ENCODE data around the gene KSR2.

The KSR2 gene

GRCh38 chr12:117450209-117450608 is 518.6 kb downstream of the KSR2 start:
- DNase-seq (ENCODE audit: insufficient read length): no peak
- TF ChIP-seq POLR2AphosphoS5 (IDR thresholded peaks at IDR 0.05; ENCODE audit: low read depth, low read length): no peak
- no peak for TF ChIP-seq TAF1 (IDR thresholded peaks at IDR 0.05; ENCODE audit: borderline replicate concordance, low read depth, low read length)
- no peak for TF ChIP-seq POLR2A (IDR thresholded peaks at IDR 0.05; ENCODE audit: low read depth, low read length)
- no peak for FAIRE-seq

GRCh38 chr12:117447665-117448366 is 521.0 kb downstream of the KSR2 start:
- no peak for FAIRE-seq
- DNase-seq (ENCODE audit: insufficient read length): no peak
- TF ChIP-seq POLR2AphosphoS5 (IDR thresholded peaks at IDR 0.05; ENCODE audit: low read depth, low read length) (no peak), POLR2A (IDR thresholded peaks at IDR 0.05; ENCODE audit: low read depth, low read length) (no peak), TAF1 (IDR thresholded peaks at IDR 0.05; ENCODE audit: borderline replicate concordance, low read depth, low read length) (no peak)

- no peak for DNase-seq (ENCODE audit: insufficient read length)
- TF ChIP-seq TAF1 (IDR thresholded peaks at IDR 0.05; ENCODE audit: borderline replicate concordance, low read depth, low read length) (no peak), POLR2A (IDR thresholded peaks at IDR 0.05; ENCODE audit: low read depth, low read length) (no peak), POLR2AphosphoS5 (IDR thresholded peaks at IDR 0.05; ENCODE audit: low read depth, low read length) (no peak)
- no peak for FAIRE-seq
These were observed 524.0 kb downstream of the KSR2 start for GRCh38 chr12:117444781-117445180.

- FAIRE-seq (no peak), DNase-seq (ENCODE audit: insufficient read length) (no peak)
- TF ChIP-seq POLR2A (IDR thresholded peaks at IDR 0.05; ENCODE audit: low read depth, low read length): no peak
These were observed 527.0 kb downstream of the KSR2 start for GRCh38 chr12:117441751-117442150.

GRCh38 chr12:117440384-117440783 is 528.4 kb downstream of the KSR2 start:
- TF ChIP-seq POLR2A (IDR thresholded peaks at IDR 0.05; ENCODE audit: low read depth, low read length): no peak
- TF ChIP-seq TAF1 (IDR thresholded peaks at IDR 0.05; ENCODE audit: borderline replicate concordance, low read depth, low read length): no peak
- TF ChIP-seq POLR2AphosphoS5 (IDR thresholded peaks at IDR 0.05; ENCODE audit: low read depth, low read length): no peak
- FAIRE-seq: no peak
- no peak for DNase-seq (ENCODE audit: insufficient read length)

- TF ChIP-seq POLR2A (IDR thresholded peaks at IDR 0.05; ENCODE audit: low read depth, low read length): no peak
- TF ChIP-seq POLR2AphosphoS5 (IDR thresholded peaks at IDR 0.05; ENCODE audit: low read depth, low read length): no peak
- no peak for TF ChIP-seq TAF1 (IDR thresholded peaks at IDR 0.05; ENCODE audit: borderline replicate concordance, low read depth, low read length)
- FAIRE-seq: no peak
- no peak for DNase-seq (ENCODE audit: insufficient read length)
These were observed 529.2 kb downstream of the KSR2 start for GRCh38 chr12:117439531-117440001.

GRCh38 chr12:117438809-117439208 is 530.0 kb downstream of the KSR2 start:
- DNase-seq (ENCODE audit: insufficient read length) (no peak), FAIRE-seq (no peak)
- TF ChIP-seq POLR2AphosphoS5 (IDR thresholded peaks at IDR 0.05; ENCODE audit: low read depth, low read length): no peak
- no peak for TF ChIP-seq TAF1 (IDR thresholded peaks at IDR 0.05; ENCODE audit: borderline replicate concordance, low read depth, low read length)
- TF ChIP-seq POLR2A (IDR thresholded peaks at IDR 0.05; ENCODE audit: low read depth, low read length): no peak

- DNase-seq (ENCODE audit: insufficient read length): no peak
- no peak for FAIRE-seq
- no peak for TF ChIP-seq POLR2AphosphoS5 (IDR thresholded peaks at IDR 0.05; ENCODE audit: low read depth, low read length)
- TF ChIP-seq POLR2A (IDR thresholded peaks at IDR 0.05; ENCODE audit: low read depth, low read length): no peak
- TF ChIP-seq TAF1 (IDR thresholded peaks at IDR 0.05; ENCODE audit: borderline replicate concordance, low read depth, low read length): no peak
These were observed 531.1 kb downstream of the KSR2 start for GRCh38 chr12:117437516-117438255.

GRCh38 chr12:117433878-117434277 is 534.9 kb downstream of the KSR2 start:
- TF ChIP-seq POLR2A (IDR thresholded peaks at IDR 0.05; ENCODE audit: low read depth, low read length) (no peak), POLR2AphosphoS5 (IDR thresholded peaks at IDR 0.05; ENCODE audit: low read depth, low read length) (no peak), TAF1 (IDR thresholded peaks at IDR 0.05; ENCODE audit: borderline replicate concordance, low read depth, low read length) (no peak)
- FAIRE-seq: no peak
- no peak for DNase-seq (ENCODE audit: insufficient read length)

GRCh38 chr12:117430246-117430645 is 538.5 kb downstream of the KSR2 start:
- TF ChIP-seq TAF1 (IDR thresholded peaks at IDR 0.05; ENCODE audit: borderline replicate concordance, low read depth, low read length): no peak
- TF ChIP-seq POLR2AphosphoS5 (IDR thresholded peaks at IDR 0.05; ENCODE audit: low read depth, low read length): no peak
- TF ChIP-seq POLR2A (IDR thresholded peaks at IDR 0.05; ENCODE audit: low read depth, low read length): no peak
- DNase-seq (ENCODE audit: insufficient read length): no peak
- no peak for FAIRE-seq

GRCh38 chr12:117427211-117427610 is 541.6 kb downstream of the KSR2 start:
- DNase-seq (ENCODE audit: insufficient read length): no peak
- FAIRE-seq: no peak

GRCh38 chr12:117421987-117422386 is 546.8 kb downstream of the KSR2 start:
- FAIRE-seq (no peak), DNase-seq (ENCODE audit: insufficient read length) (no peak)
- TF ChIP-seq TAF1 (IDR thresholded peaks at IDR 0.05; ENCODE audit: borderline replicate concordance, low read depth, low read length): no peak
- no peak for TF ChIP-seq POLR2A (IDR thresholded peaks at IDR 0.05; ENCODE audit: low read depth, low read length)
- no peak for TF ChIP-seq POLR2AphosphoS5 (IDR thresholded peaks at IDR 0.05; ENCODE audit: low read depth, low read length)

More at GRCh38 chr12:117427211-117427610, 541.6 kb downstream of the KSR2 start:
- TF ChIP-seq POLR2A (IDR thresholded peaks at IDR 0.05; ENCODE audit: low read depth, low read length) (no peak), POLR2AphosphoS5 (IDR thresholded peaks at IDR 0.05; ENCODE audit: low read depth, low read length) (no peak)

All from GM12892 (cell line).